Measurements from ENCODE around the gene WDR86.

- TF ChIP-seq, protein P1, sequence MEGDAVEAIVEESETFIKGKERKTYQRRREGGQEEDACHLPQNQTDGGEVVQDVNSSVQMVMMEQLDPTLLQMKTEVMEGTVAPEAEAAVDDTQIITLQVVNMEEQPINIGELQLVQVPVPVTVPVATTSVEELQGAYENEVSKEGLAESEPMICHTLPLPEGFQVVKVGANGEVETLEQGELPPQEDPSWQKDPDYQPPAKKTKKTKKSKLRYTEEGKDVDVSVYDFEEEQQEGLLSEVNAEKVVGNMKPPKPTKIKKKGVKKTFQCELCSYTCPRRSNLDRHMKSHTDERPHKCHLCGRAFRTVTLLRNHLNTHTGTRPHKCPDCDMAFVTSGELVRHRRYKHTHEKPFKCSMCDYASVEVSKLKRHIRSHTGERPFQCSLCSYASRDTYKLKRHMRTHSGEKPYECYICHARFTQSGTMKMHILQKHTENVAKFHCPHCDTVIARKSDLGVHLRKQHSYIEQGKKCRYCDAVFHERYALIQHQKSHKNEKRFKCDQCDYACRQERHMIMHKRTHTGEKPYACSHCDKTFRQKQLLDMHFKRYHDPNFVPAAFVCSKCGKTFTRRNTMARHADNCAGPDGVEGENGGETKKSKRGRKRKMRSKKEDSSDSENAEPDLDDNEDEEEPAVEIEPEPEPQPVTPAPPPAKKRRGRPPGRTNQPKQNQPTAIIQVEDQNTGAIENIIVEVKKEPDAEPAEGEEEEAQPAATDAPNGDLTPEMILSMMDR (IDR thresholded peaks at IDR 0.05; ENCODE audit: insufficient read depth, low read length), result no peak
- TF ChIP-seq POLR2AphosphoS5 (IDR thresholded peaks at IDR 0.05; ENCODE audit: low read depth) (no peak), REST (IDR thresholded peaks at IDR 0.05; ENCODE audit: insufficient replicate concordance, low read depth) (no peak), SPI1 (IDR thresholded peaks at IDR 0.05; ENCODE audit: borderline replicate concordance, low read depth) (no peak), GABPA (IDR thresholded peaks at IDR 0.05; ENCODE audit: low read depth) (no peak)
These were observed 35.7 kb downstream of the WDR86 start for GRCh38 chr7:151374139-151374538.

Data from HL-60 (cell line).